ENCODE results near the gene IKZF1.
A peak's percentile ranks its signal among the peaks of the same experiment; 100 is the strongest.

Gene IKZF1

DNA sequence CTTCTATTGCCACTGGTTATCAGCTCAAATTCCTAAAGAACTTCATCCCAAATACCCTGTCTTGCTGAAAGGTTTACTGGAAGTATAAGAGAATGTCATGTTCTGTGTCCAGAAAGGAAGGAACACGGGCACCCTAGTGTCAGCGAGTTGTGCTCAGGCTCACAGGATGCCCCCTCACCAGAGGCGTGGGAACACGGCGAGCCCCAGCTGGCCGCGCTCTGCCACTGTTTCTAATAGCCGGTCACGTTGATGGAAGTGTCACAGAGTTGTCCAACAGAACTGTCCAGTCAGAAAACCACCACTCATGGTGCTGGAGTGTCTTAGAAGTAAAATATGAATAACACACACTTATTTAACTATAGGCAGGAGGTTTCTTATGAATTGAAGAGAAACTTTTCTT lies 72.8 kb downstream of the IKZF1 start:
- no peak for DNase-seq

DNA sequence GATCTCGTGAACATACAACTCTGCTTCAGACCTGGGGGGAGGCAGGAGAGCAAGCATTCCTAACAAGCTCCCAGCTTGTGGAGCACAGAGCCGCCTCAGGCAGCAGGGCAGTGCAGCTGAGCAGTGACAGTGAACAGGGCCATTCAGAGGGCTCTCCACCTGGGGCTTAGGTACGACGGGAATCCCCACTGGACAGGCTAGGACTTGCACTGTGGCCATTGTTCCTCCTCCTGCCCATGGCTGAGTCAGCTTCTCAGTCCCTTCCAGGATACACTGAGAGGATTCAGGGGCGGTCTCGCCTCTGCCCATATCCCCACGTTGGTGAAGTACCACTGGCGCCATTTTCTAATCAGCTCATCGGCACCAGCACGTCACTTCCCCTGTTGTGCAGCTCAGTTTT lies 74.6 kb downstream of the IKZF1 start:
- no peak for DNase-seq

DNA sequence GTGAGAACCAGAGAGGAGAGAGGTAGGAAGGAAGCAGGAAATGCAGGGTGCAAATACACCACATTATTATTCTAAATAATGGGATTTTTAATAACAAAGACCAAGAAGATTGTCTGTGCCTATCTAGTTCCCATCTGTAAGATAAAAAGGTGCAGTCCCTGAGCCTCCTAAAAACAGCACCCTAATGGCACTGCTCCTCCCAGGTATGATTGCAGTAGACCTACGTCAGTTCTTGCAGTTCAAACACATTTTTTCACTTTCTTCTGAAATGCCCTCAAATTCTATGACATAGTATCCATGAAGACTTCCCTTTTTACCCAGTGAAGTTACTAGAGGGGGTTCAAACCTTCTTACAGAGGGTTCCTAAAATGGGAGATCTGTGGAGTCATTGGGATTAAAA lies 75.0 kb downstream of the IKZF1 start:
- no peak for DNase-seq

DNA sequence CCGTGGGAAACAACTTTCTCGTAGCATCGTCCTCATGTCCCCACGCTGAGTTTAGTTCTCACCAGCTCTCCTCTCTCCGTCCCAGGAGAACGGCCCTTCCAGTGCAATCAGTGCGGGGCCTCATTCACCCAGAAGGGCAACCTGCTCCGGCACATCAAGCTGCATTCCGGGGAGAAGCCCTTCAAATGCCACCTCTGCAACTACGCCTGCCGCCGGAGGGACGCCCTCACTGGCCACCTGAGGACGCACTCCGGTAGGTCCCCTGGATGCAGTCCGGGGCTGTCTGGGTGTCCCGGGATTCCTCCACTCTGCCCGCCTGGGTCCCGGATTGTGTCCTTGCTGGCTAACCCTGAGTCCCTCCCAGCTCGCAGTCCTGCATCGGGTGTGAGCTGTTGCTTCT lies 77.9 kb downstream of the IKZF1 start:
- no peak for DNase-seq

DNA sequence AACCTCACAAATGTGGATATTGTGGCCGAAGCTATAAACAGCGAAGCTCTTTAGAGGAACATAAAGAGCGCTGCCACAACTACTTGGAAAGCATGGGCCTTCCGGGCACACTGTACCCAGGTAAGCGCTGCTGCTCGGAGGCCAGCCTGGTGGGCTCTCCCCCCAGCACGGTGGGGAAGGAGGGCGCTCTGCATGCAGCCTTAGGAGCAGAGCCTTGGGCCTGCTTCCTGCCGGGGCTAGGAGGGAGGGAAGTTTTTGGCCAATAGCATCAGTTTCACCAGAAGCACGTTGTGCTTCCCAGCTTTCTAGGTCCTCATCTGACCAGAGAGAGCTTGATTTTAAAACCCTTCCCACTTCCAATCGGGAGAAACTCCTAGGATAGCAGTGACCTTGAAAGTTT lies 82.8 kb downstream of the IKZF1 start:
- no peak for DNase-seq

DNA sequence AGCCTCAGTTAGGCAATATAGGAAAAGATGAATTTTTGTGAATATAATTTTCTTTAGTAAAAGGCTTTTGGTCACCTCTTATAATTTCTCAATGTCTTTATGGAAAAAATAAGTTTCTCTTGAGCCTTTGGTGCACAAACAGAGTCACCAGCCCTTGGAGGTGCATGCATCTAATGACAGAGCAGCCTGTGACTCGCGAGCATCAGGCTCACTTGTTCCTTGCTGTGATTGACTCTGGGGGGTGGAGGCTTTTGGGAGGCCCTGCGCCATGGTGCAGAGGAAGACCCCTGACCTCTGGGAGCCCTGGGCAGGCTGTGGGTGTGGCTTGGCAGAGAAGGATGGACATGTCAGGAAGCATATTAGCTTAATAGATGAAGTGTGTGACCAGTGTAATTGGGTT lies 85.4 kb downstream of the IKZF1 start:
- DNase-seq = no peak

DNA sequence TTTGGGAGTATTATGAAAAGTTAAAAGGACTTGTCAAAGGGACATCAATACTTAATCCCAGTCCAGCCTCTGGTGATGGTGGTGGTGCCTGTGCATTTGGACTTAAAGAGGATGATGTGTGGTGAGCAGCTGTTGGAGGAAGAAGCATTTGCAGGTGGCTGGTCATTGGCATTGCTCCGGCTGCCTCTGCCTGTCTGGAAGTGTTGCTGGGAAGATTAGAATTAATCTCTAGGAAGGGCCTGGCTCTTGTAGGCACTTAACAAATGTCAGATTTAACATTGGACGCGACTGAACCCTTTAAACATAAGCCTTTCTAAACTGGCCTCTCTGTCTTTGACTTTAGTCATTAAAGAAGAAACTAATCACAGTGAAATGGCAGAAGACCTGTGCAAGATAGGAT lies 86.9 kb downstream of the IKZF1 start:
- no peak for DNase-seq

DNA sequence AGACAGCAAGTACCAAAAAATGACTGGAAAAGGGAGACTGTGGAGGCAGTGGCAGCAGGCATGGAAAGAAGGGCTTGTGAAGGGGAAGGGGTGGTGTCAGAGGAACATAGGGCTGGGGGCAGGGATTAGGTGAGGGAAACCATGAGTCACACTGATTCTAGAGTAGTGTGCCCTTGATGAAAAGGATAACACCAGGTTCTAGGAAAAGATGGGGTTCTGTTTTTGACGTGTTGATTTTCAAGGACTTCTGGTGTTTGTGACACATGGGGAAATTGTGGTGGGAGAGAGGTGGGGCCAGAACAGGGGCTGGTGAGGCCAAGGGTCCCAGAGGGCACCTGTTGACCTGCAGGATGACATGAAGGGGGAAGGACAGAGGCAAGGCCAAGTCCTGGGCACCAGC lies 88.6 kb downstream of the IKZF1 start:
- no peak for DNase-seq

DNA sequence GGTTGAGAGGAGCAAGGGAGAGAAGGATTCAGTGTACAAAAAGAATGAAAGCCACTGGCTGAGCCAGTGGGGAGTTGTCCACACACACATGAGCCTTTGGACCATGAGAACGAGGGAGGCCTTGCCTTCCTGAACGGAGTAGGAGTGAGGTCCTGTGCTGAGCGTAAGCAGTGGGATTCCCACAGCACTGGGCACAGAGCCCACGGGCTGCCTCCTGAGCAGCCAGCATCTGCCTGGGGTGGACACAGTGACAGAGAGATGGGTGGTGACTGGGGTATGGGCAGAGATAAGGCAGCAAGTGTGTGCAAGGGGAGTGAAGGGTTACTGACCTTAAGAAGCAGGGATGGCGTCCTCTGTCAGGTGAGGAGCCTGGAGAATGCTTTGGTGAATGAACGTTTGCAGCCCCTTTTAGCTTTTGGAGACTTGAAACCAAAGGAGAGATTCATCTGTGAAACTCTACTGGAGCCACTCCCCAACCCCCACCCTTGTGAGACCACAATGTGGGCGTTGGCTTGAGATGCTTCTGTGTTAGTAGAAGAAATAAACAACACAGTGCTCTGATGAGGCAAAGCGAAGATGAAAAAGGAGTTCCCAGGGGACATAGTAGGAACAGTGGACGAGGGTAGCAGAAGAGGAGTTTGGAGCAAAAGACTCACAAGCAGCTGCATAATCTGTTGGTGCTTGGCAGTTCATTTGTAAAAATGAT lies 89.2 kb downstream of the IKZF1 start:
- DNase-seq = peak in 1 of 2 donors; percentile 40

DNA sequence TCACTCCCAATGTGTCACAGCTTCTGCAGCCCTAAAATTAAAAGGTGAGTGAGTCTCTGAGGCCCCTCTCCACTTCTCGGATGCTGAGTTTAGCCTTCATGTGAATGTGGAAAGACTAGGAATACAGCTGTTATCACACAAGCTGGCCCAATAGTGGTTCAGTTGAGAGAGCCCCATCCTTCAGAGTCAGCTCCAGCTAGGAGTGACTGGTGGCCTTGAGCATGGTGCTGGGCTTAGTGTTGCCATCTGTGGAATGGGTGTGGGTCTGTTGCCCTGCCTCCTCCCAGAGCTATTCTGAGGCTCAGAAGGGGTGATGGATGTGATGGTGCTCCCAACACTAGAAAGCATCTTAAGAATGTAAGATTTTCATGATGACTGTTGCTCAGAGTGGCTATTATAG lies 89.8 kb downstream of the IKZF1 start:
- DNase-seq = no peak

DNA sequence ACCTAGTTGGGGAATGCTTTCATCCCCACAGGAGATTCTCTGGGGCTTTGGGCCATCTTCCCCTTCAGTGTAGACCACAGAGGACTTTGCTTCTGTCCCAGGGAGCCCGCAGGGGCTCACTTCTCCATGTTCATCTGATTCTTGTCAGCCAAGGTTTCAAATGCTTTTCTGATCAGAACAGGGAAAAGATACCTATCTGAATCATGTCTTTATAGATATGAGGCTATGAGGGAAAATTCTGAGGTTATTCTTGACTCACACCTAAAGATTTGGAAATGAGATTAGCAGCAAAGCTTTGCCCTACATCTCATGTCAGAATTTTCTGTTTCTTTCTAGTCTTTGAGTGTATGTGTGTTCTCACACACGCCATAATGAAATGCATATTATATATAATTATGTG lies 92.3 kb downstream of the IKZF1 start:
- DNase-seq = no peak

DNA sequence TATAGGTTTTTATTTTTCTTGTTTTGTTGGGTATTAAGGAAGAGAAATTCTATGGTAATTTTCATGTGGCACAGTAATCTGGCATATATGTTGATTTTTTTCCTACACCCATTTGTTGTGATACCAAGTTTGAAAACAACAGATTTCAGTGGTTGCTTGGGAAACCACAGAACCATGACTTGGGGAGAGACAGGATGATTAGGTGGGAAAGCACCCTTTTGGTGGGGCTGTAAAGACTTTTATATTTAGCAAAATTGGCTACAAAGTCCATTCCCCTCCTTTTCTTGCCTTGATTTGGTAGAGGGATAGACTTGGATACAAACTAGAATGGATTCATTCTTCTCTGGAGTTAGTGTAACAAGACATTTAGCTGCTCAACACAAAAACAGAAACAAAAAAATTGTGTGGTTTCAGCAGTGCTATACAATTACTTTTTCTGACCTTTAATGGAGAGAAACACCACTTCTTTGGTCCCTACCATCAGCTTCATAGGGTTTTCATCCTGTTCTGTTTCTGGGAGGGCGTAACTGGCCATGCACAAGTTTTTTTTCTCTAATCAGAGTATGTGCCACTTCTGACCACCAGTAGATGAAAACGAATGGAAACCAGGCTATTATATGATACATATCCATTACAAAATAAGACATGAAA lies 92.9 kb downstream of the IKZF1 start:
- no peak for DNase-seq

DNA sequence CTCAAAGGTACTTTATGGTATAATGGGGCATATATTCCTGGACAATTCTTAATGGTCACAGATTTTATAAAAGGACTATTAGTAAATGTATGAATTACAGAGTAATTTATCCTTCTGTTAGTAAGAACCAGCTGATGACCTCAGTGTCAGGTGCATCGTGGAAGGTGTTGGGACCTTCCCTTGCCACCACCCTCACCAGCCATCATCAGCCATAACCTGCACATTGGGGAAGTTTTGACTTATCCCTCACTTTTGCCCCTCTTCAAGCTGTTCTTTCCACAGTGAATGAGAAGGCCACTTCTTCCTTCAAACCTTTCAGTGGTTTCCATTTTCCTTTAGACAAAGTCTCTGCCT lies 93.4 kb downstream of the IKZF1 start:
- no peak for DNase-seq

DNA sequence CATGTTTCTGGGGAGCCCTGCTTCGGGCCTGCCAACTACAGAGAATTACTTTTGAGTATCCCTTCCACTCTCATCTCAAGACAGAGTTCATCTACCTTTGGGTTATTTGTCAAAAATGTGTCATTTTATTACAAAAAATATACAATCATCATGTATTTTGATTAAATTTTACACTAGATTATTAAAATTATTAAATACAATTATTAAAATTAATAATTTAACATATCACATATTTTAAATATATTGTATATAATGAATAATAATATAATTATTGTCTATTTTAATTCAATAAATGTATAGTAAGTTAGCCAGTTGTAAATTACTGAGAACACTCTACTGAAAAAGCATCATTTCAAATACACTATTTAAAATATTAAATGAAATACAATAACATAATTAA lies 94.7 kb downstream of the IKZF1 start:
- no peak for DNase-seq

DNA sequence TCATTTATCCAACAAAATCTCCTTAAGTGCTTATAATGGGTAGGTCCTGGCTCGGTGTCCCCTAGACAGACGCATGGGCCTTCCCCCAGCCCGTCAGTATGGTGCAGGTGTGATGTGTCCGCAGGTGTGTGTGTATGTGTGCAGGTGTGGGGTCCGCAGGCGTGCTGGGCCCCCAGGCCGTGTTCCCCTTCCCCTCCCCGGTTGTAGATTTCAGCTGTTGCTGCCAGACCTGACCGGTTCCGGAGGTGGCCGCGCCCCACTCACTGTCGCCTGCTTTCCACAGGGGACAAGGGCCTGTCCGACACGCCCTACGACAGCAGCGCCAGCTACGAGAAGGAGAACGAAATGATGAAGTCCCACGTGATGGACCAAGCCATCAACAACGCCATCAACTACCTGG lies 95.1 kb downstream of the IKZF1 start:
- DNase-seq = no peak

DNA sequence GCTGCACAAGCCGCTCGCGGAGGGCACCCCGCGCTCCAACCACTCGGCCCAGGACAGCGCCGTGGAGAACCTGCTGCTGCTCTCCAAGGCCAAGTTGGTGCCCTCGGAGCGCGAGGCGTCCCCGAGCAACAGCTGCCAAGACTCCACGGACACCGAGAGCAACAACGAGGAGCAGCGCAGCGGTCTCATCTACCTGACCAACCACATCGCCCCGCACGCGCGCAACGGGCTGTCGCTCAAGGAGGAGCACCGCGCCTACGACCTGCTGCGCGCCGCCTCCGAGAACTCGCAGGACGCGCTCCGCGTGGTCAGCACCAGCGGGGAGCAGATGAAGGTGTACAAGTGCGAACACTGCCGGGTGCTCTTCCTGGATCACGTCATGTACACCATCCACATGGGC lies 95.6 kb downstream of the IKZF1 start:
- DNase-seq = no peak

DNA sequence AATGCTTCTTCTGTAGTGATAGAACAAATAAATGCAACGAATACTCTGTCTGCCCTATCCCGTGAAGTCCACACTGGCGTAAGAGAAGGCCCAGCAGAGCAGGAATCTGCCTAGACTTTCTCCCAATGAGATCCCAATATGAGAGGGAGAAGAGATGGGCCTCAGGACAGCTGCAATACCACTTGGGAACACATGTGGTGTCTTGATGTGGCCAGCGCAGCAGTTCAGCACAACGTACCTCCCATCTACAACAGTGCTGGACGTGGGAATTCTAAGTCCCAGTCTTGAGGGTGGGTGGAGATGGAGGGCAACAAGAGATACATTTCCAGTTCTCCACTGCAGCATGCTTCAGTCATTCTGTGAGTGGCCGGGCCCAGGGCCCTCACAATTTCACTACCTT lies 99.9 kb downstream of the IKZF1 start:
- no peak for DNase-seq

DNA sequence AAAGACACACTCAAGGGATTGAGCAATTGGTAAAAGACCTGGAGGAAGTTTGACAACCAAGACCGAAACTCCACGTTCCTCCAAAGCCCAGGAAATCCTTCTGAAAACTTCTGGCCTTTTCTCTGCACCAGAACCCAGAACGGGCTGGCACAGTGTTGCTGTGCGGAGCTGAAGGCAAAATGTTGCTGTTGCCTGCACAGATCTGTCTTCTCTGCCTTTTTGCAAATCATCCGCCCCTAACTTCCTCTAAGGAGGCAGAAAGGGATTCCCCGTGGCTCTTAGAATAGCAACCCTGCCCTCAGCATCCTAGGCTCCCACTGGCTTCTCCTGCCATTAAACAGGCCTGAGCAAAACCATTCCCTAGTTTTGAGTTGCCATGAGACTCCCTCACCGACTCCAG lies 100.7 kb downstream of the IKZF1 start:
- peak; percentile 28 to 66 for DNase-seq

DNA sequence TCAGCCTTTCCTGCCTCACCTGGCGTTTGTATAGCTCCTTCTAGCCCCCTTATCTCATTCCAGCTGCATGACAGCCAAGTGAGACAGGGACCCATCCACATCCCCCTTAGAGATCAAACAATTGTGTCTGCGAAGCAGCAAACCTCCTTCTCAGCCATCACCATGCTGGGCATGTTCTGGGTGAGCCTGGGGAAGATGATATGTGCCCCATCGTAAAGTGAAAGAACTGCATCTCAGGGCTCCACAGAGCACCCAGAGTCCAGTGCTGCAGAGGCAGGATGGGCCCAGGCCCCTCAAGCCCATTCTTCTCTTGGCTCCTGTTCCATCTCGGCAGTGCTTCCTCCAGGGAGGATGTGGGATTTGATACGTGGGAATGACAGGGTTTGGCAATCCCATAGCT lies 102.4 kb downstream of the IKZF1 start:
- no peak for DNase-seq

DNA sequence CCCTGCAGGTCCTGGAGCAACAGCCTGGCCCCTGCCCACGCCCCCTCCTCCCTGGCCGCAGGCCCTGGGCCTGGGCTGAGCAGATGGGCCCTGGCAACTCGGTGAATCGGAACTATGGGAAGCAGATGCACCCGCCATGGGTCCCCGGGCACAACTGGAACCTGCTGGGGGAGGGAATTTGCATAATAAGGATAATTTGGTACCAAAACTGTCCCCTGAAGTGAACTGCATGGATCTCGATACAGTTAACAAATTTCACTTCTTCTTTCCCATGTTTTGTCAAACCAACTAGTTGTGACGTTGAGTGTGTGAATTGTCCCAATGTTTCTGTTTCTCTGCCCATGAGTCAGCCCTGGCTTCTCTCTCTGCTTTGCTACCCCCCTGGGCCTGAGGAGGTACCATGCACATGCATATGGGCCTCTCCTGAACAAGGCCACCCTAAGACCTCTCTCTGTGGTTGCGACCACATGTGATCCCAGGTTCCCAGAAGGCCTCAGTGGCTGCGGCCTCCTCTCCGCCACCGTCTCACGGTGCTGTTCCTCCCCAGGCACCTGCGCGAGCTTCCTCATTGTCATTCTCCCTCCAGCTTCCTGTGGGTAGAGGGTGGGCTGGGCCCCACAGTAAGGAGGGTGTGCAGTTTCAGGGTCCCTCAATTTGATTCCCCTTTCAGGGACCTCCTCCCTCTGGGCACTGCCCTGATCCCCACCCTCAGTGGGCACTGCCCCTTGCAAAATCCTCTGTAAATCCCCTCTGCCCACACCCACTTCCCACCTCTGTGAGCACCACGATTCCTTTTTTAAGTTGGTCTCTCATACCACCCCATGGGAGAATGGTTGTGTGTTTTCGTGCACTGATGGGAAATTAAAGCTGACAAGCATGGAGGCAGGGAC lies 105.6 kb downstream of the IKZF1 start:
- peak; percentile 48 to 57 for DNase-seq

DNA sequence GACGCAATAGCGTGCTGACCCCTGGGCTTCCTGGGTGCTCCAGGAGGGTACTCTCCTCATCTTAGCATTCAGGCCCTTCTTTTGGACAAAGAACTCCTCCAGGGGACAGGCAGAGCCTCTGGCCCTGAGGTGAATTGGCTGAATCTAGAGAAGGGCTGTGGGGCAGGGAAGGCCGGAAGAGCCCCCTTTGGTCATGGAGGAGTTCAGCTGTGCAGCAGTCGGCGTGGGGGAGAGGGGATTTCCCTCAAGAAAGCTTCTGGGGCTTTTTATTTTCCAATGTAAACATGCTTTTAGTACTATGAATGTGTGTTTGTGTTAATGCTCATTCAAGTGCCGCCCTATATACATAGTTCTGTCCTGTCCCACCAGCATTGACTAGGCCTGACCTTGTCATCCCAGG lies 106.8 kb downstream of the IKZF1 start:
- DNase-seq = no peak

DNA sequence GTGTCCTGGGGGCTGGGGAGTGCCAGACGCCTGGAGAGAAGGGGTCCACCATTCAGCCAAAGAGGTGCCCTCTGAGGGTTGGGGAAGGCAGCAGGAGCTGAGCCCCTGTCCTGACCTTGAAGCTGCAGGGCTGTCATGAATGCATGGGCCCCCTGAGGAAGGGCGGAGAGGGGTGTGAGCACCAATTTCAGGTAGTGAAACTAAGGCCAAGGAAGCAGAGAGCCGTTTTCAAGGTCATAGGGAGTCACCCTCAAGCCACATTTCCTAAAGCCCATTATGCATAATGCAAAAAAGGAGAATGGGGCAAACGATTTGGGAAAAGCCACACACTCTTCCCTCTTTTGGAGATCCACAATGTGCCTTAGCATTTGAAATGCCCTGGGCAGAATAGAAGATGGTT lies 108.5 kb downstream of the IKZF1 start:
- peak in 1 of 2 donors; percentile 17 for DNase-seq

DNA sequence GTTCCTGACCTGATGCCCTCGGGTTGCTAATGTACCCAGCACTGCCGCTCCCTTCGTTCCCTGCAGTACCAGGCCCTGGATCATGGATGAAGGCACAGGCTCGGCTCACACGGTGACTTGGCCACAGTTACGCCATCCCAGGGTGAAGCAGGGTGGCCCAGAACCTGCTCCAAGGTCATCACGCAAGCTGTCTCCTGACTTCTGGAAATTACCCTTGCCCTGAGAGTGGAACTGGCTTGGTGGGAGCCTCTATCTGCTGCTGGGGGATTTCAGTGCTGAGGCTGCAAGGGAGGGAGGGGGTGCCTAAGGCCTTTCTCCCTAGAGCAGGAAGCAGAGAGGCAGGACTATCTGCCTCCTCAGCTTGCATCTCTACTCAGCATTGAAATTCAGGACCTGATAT lies 109.0 kb downstream of the IKZF1 start:
- DNase-seq = no peak

DNA sequence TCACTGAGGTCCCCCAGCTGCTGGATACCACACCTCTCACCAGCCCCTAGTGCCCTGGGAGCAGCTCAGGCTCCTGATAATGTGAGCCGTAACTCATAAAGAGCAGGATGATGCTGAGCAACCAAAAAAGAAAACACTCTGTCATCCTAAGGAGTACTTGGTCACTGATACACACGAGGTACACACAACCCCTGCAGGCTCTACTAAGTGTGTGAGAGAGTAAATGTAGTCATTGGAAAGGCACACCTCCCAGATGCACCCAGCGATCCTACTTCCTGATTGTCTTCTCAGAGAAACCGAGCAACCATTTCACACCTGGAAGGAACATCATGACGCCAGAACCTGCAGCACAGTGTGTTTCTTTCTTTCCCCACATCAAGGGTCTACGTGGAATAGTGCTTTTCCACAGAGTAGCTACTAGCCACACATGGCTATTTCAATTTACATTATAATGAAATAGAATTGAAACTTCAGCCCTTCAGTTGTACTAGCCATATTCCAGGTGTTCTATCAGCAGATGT lies 111.4 kb downstream of the IKZF1 start:
- no peak for DNase-seq
